Amygdala (tissue), 56 donors: ENCODE data around the gene SRCAP.
A peak's percentile ranks its signal among the peaks of the same experiment; 100 is the strongest.

Experiments used
- DNase-seq, 56 donors: peaks; one replicate each; lab custom pipeline; 2025; lab: John Stamatoyannopoulos, UW

Gene SRCAP

DNA sequence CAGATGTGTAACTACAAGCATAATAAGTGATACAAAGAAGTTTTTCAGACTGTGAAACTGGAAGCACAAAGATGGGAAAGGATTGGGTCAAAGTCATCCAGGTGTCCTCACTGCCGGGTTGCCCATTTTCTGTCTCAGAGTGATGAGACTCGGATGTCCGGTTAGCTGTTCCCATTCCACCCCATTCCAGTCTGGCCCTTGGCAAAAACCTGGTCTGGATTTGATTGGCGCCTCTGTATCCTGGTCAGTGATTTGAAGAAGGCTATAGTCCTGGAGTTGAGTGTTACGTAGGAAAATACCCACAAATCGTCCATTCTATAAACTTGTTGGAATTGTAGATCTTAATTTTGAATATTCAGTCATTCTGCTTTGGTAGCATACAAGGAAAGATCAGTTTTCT, 29.4 kb downstream of the SRCAP start:
- no peak for DNase-seq

DNA sequence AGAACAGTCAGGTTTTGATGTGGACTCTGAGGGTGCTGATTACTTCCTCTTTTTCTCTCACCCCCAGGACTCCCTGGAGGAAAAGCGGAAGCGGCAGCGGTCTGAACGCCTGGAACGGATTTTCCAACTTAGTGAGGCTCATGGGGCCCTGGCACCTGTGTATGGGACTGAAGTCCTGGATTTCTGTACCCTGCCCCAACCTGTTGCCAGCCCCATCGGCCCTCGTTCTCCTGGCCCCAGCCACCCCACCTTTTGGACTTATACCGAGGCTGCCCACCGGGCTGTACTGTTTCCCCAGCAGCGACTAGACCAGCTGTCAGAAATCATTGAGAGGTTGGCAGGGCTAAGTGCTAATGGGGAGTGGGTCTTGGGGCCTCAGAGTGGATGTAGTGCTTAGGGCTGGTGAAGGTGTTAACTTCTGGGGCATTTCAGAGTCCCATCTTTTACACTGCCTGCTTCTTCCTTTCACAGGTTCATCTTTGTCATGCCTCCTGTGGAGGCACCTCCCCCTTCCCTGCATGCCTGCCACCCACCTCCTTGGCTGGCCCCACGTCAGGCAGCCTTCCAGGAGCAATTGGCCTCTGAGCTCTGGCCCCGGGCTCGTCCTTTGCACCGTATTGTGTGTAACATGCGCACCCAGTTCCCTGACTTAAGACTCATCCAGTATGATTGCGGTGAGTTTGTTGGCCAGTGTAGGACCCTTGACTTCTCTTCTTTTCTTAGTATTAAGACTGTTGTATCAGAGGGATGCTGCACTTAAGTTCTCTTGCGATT, 30.1 kb downstream of the SRCAP start:
- peak in 3 of 56 donors; percentile 0 to 22 (median 16) for DNase-seq

GRCh38 chr16:30731411-30731810, 32.4 kb downstream of the SRCAP start:
- DNase-seq: no peak

GRCh38 chr16:30736995-30737793, 38.2 kb downstream of the SRCAP start:
- no peak for DNase-seq

- no peak for DNase-seq
Observed at GRCh38 chr16:30737794-30738648, 39.0 kb downstream of the SRCAP start.

GRCh38 chr16:30738984-30739951, 40.3 kb downstream of the SRCAP start:
- DNase-seq: no peak

DNA sequence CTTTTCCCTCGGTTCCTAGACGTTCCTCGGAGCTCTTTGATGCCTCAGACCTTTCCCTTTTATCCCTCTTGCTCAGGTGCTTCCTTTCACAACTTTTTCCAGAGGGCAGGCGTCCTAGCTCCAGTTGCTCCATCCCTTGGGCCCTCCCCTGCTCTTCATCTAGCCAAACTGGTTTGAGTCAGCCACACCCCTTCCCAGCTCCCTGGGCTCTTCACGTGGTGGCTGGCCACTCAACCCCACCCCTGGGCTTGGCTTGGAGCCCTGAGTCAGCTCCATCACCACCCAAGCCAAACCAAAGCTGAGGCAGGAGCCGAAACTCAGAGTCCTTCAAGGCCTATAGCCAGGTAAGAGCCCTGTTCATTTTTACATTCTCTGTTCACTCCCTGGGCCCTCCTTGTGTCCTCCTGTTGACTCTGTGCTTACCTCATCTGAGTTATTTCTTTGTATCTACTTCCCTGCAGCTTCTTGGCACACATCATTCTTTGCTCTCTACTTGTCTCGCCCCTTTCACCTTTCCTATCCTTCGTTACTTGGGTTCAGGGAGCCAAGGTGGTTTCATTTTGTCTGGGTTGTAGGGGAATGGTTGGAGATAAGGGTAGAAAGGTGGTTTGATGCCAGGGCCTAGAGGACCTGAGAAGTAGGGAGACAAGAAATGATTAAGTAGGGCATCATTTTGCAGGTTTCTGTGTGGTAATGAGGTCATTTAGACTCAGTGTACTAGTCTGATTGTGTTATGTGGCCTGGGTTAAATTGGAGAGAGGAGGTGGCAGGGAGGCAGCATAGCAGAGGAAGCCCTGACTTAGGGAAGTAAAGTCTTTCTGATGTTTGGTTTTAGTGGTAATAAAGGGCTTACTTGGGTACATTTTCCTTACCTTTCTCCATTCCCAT, 41.6 kb downstream of the SRCAP start:
- peak in 1 of 56 donors; percentile 2 for DNase-seq

DNA sequence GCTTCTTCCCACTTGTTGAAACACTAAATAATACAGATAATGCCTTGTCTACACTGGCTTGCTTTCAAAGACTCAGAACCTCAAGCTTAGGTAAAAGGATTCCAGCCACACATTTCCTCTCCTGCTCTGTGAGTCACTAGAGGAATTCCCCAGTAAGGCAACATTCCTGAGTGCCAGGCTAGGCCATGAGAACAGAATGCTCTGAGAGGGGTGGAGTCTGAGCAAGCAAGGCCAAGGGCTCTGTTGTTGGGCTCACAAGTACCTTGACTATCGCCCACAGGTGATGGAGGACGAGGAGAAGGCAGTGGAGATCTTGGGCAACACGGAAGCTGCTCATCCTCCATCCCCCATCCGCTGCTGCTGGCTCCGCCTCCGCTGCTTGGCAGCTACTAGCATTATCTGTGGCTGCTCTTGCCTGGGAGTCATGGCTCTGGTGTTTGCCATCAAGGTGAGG, 42.5 kb downstream of the SRCAP start:
- no peak for DNase-seq

GRCh38 chr16:30743716-30744115, 44.7 kb downstream of the SRCAP start:
- DNase-seq: no peak

DNA sequence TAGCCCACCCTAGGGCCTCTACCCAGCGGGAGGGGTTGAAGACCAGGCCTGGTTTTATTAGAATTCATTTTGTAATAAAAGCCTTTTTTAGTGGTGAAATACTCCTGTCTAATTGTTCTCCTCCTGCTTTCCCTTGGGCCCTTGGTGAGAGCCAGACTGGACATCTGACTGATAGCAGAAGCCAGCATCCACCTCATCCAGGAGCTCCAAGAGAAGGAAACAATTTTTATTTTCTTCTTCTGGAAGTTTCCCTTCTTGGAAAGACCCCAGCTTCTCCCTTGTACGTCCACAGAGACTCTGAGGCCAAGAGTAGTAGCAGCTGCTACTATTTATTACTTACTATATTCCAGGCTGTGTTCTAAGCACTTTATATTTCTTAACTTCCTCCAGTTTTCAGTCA, 45.2 kb downstream of the SRCAP start:
- DNase-seq: no peak

- no peak for DNase-seq
Observed at GRCh38 chr16:30745082-30745481, 46.1 kb downstream of the SRCAP start.

DNA sequence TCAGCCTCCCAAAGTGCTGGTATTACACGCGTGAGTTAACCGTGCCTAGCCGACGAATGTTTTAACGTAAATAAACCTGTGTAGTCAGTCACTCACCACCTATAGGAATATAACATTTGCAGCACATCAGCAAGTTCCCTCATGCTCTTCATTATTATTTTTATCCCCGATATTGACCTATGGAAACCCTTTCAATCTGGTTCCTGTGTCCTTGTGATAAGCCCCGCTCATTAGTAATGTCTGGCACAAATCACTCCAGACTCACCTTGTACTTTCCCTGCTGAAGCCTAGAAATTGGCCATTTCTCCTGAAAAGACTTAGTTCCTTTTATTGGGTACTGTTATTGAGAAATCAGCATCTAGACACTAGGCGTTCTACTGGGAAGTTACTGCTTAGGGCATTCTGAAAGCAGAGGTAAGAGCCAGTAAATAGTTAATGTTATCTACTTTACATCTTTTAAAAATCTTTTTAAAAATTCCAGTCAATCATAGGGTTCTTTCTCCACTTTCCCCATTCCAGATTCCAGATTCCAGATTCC, 47.7 kb downstream of the SRCAP start:
- DNase-seq: no peak

DNA sequence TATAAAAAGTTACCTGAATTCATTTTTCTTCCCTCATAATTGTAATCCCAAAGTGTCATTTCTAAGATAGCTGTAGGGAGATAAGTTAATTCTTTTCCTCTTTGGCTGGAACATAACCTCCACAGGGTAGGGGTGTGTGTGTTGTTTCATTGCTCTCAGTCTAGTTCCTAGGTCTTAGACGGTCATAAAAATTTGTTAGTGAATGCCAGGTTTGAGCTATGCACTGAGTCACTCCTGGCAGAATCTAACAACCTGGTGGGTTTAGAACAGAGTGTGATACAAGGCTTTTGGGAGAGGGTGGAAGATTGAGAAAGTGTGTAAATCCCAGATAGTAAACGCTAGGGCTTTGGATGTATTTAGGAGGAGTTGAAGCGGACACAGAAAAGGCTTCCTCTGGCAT, 48.4 kb downstream of the SRCAP start:
- DNase-seq: no peak

DNA sequence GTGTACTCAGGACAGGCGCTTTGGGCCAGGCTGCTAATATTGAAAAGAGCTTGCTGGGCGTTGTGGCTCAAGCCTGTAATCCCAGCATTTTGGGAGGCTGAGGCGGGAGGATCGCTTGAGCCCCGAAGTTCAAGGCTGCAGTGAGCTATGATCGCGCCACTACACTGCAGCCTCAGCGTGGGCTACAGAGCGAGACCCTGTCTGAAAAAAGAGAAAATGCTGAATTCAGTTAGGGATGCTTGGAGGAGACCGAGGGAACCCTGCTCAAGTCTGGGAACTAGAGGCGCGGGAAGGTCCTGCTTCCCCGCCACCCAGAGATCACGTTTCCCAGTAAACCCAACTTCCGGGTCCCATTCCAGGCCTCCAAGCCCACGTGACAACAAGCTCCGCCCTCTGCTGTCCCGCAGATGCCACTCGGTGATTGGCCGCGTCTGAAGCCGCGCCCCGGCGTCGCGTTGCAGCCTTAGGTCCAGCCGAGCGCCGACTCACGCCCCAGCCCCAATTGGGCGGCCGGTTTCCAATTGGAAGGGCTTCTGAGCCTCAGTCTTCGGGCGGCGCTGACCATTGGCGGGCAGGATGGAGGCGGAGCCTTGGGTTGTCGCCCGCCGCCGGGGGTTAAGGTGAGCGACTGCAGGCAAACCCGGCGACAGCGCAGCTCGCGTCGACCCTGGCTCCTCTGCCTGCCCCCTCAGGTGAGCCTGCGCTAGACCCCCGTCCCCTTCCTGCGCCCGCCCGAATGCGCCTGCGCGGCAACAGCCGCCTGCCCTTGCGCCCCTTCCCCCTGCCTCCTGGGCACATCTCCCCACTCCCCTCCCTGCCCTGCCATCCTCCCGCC, 49.0 kb downstream of the SRCAP start, which contains the start of gene PHKG2:
Gene PHKG2 (plus strand): TSS at position 627 of the 835 bp plus-strand sequence. CDS start 396 bp downstream, outside the sequence.
- peak; percentile 82 to 99 (median 97) for DNase-seq

DNA sequence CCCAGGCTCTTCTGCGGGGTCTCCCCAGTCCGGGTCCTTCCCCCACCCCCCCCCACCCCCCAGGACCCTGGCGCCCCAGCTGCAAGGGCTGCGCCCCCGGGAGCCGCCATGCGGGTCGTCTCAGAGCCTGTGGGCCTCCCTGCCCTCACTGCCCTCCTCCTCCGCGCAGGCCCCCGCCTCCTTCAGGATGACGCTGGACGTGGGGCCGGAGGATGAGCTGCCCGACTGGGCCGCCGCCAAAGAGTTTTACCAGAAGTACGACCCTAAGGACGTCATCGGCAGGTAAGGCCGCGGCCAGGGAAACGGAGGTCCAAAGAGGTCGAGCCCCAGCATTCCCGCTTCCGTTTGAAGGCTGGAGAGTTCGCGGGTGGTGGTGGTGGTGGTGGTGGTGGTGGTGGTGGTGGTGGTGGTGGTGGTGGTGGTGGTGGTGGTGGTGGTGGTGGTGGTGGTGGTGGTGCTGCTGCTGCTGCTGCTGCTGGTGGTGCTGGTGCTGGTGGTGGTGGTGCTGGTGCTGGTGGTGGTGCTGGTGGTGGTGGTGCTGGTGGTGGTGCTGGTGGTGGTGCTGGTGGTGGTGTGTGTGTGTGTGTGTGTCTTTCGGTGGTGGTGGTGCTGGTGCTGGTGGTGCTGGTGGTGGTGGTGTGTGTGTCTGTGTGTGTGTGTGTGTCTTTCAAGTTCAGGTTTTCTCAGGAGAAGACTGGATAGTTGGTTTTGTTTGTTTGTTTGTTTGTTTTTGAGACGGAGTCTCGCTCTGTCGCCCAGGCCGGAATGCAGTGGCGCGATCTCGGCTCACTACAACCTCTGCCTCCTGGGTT, 49.9 kb downstream of the SRCAP start:
- DNase-seq: peak in 4 of 56 donors; percentile 19 to 83 (median 40)

GRCh38 chr16:30750201-30750600, 51.2 kb downstream of the SRCAP start:
- DNase-seq: no peak
